Psoas muscle (tissue), 8 donors: ENCODE results near the gene CPEB1. TPM values are rescaled to one million over a fixed set of nuclear protein-coding genes. Genes with fewer than 3 reads are reported as not detected.
"Not testable (repeated sequence)": the region's sequence is repeated elsewhere in the genome, so short reads cannot be mapped to it uniquely, and the experiment has no call there.

Source experiments
- ATAC-seq, 4 donors: fragments of 200-7000 bp; cut with Tn5 transposase; one replicate each; pipeline ENCODE4 v1.9.1; 2020; ENCODE audit warnings: moderate library complexity in 3 of 4, mild to moderate bottlenecking in 2 of 4
- DNase-seq, 2 donors: peaks; one replicate each; pipeline ENCODE4 v3.0.0-alpha.2; 2020
- H3K27ac ChIP-seq: fragments of 200-600 bp; one replicate; pipeline ENCODE4 v1.8.0; 2022
- H3K27me3 ChIP-seq, 3 donors: fragments of 200-600 bp in 1 of 3; one replicate each; pipeline versions ENCODE4 v1.6.1 to v1.8.0; 2013 to 2022; ENCODE audit warnings: low read length in 2 of 3, mild to moderate bottlenecking in 2 of 3, moderate library complexity in 1 of 3; ENCODE audit not compliant: insufficient read depth in 3 of 3
- H3K36me3 ChIP-seq, 2 donors: fragments of 200-600 bp in 1 of 2; one replicate each; pipeline versions ENCODE4 v1.6.1 to v1.8.0; 2013 to 2022; ENCODE audit warnings: low read depth in 1 of 2, mild to moderate bottlenecking in 1 of 2, moderate library complexity in 1 of 2; ENCODE audit not compliant: insufficient read depth in 1 of 2
- H3K4me1 ChIP-seq: fragments of 200-600 bp; one replicate; pipeline ENCODE4 v1.8.0; 2022
- H3K4me3 ChIP-seq: fragments of 200-600 bp; one replicate; pipeline ENCODE4 v1.8.0; 2022; ENCODE audit warnings: mild to moderate bottlenecking
- H3K9me3 ChIP-seq: fragments of 200-600 bp; one replicate; pipeline ENCODE4 v1.8.0; 2022
- intact Hi-C, 2 donors: fragments of 100-400 bp; cut with DNase I; formaldehyde crosslinking; loops; one replicate each; pipeline versions ENCODE4 v1.11.0 to v1.14.2; 2022
- polyA plus RNA-seq, 3 donors: library from polyadenylated mRNA; stranded (reverse); fragments of 200-250 nt; gene quantifications; one replicate each; pipeline ENCODE4 v1.2.3, GENCODE V29; 2013
- total RNA-seq, 4 donors: library from RNA; stranded (reverse); fragmentation: NEBNext Ultra II Directional in 2 of 4; extraction: Animal tissue kit (Norgen Biotek cat#: 25700) in 2 of 4; gene quantifications; one replicate each; pipeline versions ENCODE4 v1.2.1 to v1.2.4, GENCODE V29; 2021 to 2023
- donor health status: healthy with polysubstance abuse.
- donor health status: DM: no; HTN: no; CAD: no; lungs with moderate emphysema.
- donor health status: Bipolar disorder and iron deficiency.
- donor health status: healthy.
- donor health status: DM: yes; HTN: yes; CAD: no.
- donor health status: DM: no; HTN: no; CAD: no.
- donor health status: DM: no; HTN: no; CAD: no.
- donor health status: DM: yes; HTN: yes; CAD: no.

CPEB1 gene
- total and polyA plus RNA-seq, 7 donors: 0.07 to 4.6 (median 1.3) TPM

DNA sequence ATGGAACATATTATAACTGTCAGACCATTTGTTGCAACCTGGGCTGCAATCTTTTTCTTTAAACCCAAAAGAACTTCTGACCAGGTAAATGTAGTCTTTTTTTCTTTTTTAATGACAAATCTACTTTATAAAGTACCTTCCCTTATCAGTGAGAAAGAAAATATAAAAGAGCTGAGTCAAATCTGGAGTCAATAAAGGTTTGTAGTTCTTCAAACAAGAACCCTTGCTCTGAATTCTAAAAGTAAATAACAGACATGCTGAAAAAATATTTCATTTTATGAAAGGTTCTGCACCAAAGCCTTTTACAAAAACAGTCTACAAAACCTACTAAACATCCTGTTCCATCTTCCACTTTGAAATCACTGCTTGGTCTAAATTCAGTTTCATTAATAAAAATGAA, 149.2 kb downstream of the CPEB1 start:
- H3K9me3 ChIP-seq, DNase-seq, H3K27ac ChIP-seq, ATAC-seq, intact Hi-C loops, H3K4me1 ChIP-seq, H3K36me3 ChIP-seq, H3K4me3 ChIP-seq, H3K27me3 ChIP-seq: not testable (repeated sequence)

Other genes starting within 250 kb of the CPEB1 start
- 1 to 10 TPM in 2 of 4 donors, under 1 TPM in 2; 0.87 to 1.7 (median 1.1) TPM for gene GOLGA6L9, start 217.5 kb downstream of the CPEB1 start, total RNA-seq
- 1 to 10 TPM; 1.1 to 3.5 (median 1.1) TPM for gene GOLGA6L9, start 217.5 kb downstream of the CPEB1 start, polyA plus RNA-seq
- 1,000 to 10,000 TPM in 1 of 4 donors, 100 to 1,000 TPM in 3; 724 to 1,041 (median 906) TPM for gene RPS17, start 106.9 kb downstream of the CPEB1 start, total RNA-seq
- 1,000 to 10,000 TPM; 1,927 to 3,349 (median 2,132) TPM for gene RPS17, start 106.9 kb downstream of the CPEB1 start, polyA plus RNA-seq
- gene AP3B2, start 62.5 kb upstream of the CPEB1 start, total RNA-seq: 1 to 10 TPM in 1 of 4 donors, under 1 TPM in 3; 0.13 to 2.0 (median 0.36) TPM
- gene AP3B2, start 62.5 kb upstream of the CPEB1 start, polyA plus RNA-seq: under 1 TPM in 2 of 3 donors, not detected in 1; 0.16 to 0.27 TPM
- 10 to 100 TPM; 10.3 to 65.3 (median 28.2) TPM for gene FSD2, start 158.7 kb upstream of the CPEB1 start, total RNA-seq
- 10 to 100 TPM in 1 of 3 donors, 1 to 10 TPM in 1, under 1 TPM in 1; 0.51 to 32.2 (median 5.9) TPM for gene FSD2, start 158.7 kb upstream of the CPEB1 start, polyA plus RNA-seq
- 10 to 100 TPM; 14.7 to 30.8 (median 24.1) TPM for gene WHAMM, start 162.3 kb upstream of the CPEB1 start, total RNA-seq
- gene WHAMM, start 162.3 kb upstream of the CPEB1 start, polyA plus RNA-seq: 10 to 100 TPM in 2 of 3 donors, 1 to 10 TPM in 1; 9.9 to 25.8 (median 12.0) TPM